Uterus (tissue), 2 donors: ENCODE data around the gene NLN.

Experiments
- POLR2A ChIP-seq, 2 donors: fragments of 450-650 bp; IDR thresholded peaks; one replicate each; pipeline ENCODE4 v1.6.1; 2016; ENCODE audit warnings: antibody characterized with exemption in 2 of 2, mild to moderate bottlenecking in 1 of 2, moderate library complexity in 1 of 2
- TF ChIP-seq, protein P1 (sequence below), 4 experiments: fragments of 200-600 bp in 2 of 4; fragments of 450-650 bp in 2 of 4; sonication (generic) in 2 of 4; IDR thresholded peaks; one replicate each; pipeline ENCODE4 v1.5.1; 2016 to 2019; ENCODE audit warnings: antibody characterized with exemption in 4 of 4, mild to moderate bottlenecking in 2 of 4, moderate library complexity in 1 of 4

DNA sequence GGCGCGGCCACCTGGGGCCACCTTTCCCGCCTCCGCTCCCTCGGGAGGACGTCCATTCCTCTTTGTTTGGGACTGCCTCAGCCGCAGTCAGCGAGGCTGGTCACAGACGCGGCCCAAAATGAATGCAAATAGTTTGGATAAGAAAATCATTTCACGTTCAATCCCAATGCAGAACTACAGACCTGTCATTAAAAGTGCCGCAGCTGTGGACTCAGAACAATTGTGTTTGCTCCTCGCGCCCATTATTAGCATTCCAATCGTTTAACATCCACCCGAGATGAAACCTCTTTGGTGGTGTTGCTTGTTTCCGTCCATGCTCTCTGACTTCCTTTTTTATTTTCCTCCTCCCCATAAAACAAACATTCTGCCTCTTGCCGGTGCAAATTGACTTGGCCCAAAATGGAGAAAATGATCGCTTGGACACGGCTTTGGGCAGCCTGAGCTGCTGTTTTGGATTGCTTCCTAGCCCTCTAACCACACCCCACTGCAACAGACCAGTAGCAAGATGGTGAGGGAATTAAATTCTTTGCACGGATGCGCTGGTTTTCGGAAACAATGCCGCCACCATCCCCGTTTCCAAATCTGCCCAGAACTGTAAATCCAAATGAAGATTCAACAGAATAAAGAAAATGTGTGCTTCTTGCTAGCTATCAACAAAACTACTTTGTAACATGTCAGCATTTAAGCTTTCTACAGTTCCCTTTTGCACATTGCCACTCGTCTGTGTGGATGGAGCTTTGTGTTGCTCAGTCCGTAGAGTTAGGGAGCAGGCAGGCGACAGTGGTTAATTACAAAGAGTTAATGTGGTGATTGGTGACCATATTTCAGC lies 784 bp downstream of the NLN start:
- TF ChIP-seq, protein P1, sequence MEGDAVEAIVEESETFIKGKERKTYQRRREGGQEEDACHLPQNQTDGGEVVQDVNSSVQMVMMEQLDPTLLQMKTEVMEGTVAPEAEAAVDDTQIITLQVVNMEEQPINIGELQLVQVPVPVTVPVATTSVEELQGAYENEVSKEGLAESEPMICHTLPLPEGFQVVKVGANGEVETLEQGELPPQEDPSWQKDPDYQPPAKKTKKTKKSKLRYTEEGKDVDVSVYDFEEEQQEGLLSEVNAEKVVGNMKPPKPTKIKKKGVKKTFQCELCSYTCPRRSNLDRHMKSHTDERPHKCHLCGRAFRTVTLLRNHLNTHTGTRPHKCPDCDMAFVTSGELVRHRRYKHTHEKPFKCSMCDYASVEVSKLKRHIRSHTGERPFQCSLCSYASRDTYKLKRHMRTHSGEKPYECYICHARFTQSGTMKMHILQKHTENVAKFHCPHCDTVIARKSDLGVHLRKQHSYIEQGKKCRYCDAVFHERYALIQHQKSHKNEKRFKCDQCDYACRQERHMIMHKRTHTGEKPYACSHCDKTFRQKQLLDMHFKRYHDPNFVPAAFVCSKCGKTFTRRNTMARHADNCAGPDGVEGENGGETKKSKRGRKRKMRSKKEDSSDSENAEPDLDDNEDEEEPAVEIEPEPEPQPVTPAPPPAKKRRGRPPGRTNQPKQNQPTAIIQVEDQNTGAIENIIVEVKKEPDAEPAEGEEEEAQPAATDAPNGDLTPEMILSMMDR (IDR thresholded peaks at IDR 0.05) = no peak
- TF ChIP-seq POLR2A (IDR thresholded peaks at IDR 0.05) = no peak
